HepG2 (cell line): Measurements from ENCODE around the gene CRYBA2. TPM values are rescaled to one million over a fixed set of nuclear protein-coding genes. Genes with fewer than 3 reads are reported as not detected.

Source experiments
- ATAC-seq: fragments of 200-7000 bp; cut with Tn5 transposase; 3 replicates; pipeline ENCODE4 v1.9.1; 2020; ENCODE audit warnings: mild to moderate bottlenecking, moderate library complexity
- BruUV-seq: library from RNA; stranded (reverse); fragments of 400-500 nt; replicated peaks from 2 replicates; lab custom pipeline; 2021; lab: Mats Ljungman, UMichigan
- CTCF ChIA-PET: fragments of 300-600 bp; formaldehyde crosslinking; extraction: SDS; loops from one replicate; lab custom pipeline; 2021; ENCODE audit warnings: low total read pairs, inconsistent platforms, low intra/inter-chr PET ratio; lab: Yijun Ruan, JAX
- POLR2A ChIA-PET: fragments of 350-600 bp; sonication (Branson Sonifier 250); formaldehyde crosslinking; loops from one replicate; lab custom pipeline; 2020; ENCODE audit warnings: antibody characterized with exemption, inconsistent platforms; lab: Yijun Ruan, JAX
- DNase-seq: peaks from one replicate; pipeline ENCODE4 v3.0.0-alpha.2; 2015; ENCODE audit warnings: low spot score
- FAIRE-seq: peaks from 3 replicates; lab custom pipeline; 2011; peaks lifted over from hg19 to GRCh38; lab: Jason Lieb, UNC
- H2AFZ ChIP-seq: one replicate; pipeline ENCODE4 v1.6.1; 2011; ENCODE audit warnings: low read length, inconsistent platforms
- H3K27ac ChIP-seq: fragments of 300-600 bp; 3 replicates; pipeline ENCODE4 v1.8.0; 2011; ENCODE audit warnings: mixed run types, mild to moderate bottlenecking, mixed read lengths, low read length, inconsistent platforms; ENCODE audit not compliant: insufficient read depth; ENCODE audit errors: extremely low read length
- H3K27me3 ChIP-seq, 2 experiments: fragments of 200-600 bp in 1 of 2; 2 replicates in 1 of 2; 3 replicates in 1 of 2; pipeline versions ENCODE4 v1.6.0 to v1.8.0; 2011; ENCODE audit warnings: low read length in 2 of 2, mild to moderate bottlenecking in 2 of 2, moderate library complexity in 2 of 2, inconsistent platforms in 1 of 2; ENCODE audit not compliant: insufficient read depth in 2 of 2, control insufficient read depth in 1 of 2
- H3K36me3 ChIP-seq, 2 experiments: fragments of 200-600 bp in 1 of 2; replicated peaks in 1 of 2; 2 replicates in 1 of 2; 3 replicates in 1 of 2; pipeline versions ENCODE4 v1.5.1 to v1.8.0; 2011; ENCODE audit warnings: low read length in 2 of 2, inconsistent platforms in 1 of 2; ENCODE audit not compliant: insufficient read depth in 2 of 2, control insufficient read depth in 1 of 2
- H3K4me1 ChIP-seq: 2 replicates; pipeline ENCODE4 v1.5.1; 2012; ENCODE audit warnings: low read length, inconsistent platforms; ENCODE audit not compliant: insufficient read depth
- H3K4me2 ChIP-seq: 2 replicates; pipeline ENCODE4 v1.6.0; 2011; ENCODE audit warnings: low read depth, low read length, inconsistent platforms
- H3K4me3 ChIP-seq, 3 experiments: fragments of 200-600 bp in 1 of 3; sonication (generic), shearing (Covaris generic) in 1 of 3; replicated peaks in 1 of 3; 2 replicates each; pipeline ENCODE4 v1.5.1; 2011 to 2016; ENCODE audit warnings: low read length in 3 of 3, inconsistent platforms in 2 of 3, low read depth in 2 of 3, mild to moderate bottlenecking in 2 of 3, control low read depth in 1 of 3, mixed read lengths in 1 of 3; ENCODE audit not compliant: insufficient read depth in 1 of 3
- H3K79me2 ChIP-seq: one replicate; pipeline ENCODE4 v1.6.1; 2011; ENCODE audit warnings: low read length, inconsistent platforms; ENCODE audit not compliant: insufficient read depth
- H3K9ac ChIP-seq: 2 replicates; pipeline ENCODE4 v1.6.0; 2011; ENCODE audit warnings: mild to moderate bottlenecking, low read depth, low read length, inconsistent platforms; ENCODE audit not compliant: insufficient read depth
- H3K9me3 ChIP-seq: 2 replicates; pipeline ENCODE4 v1.5.1; 2012; ENCODE audit warnings: mild to moderate bottlenecking, low read length
- H4K20me1 ChIP-seq: 2 replicates; pipeline ENCODE4 v1.6.0; 2011; ENCODE audit warnings: inconsistent platforms, mild to moderate bottlenecking, low read length, moderate library complexity; ENCODE audit not compliant: insufficient read depth
- AHDC1 ChIP-seq: sonication (generic); formaldehyde crosslinking; IDR thresholded peaks from 2 replicates; pipeline ENCODE4 v1.5.1; 2020; ENCODE audit warnings: mild to moderate bottlenecking, missing genetic modification reagents, borderline replicate concordance
- GTF3A ChIP-seq: sonication (generic); formaldehyde crosslinking; conservative IDR thresholded peaks from 2 replicates; pipeline ENCODE4 v1.4.0; 2020; ENCODE audit warnings: mild to moderate bottlenecking, missing genetic modification reagents
- KDM3A ChIP-seq: IDR thresholded peaks from 2 replicates; pipeline ENCODE4 v1.6.1; 2018; ENCODE audit warnings: low read depth, missing compliant biosample characterization
- NRL ChIP-seq: sonication (generic); formaldehyde crosslinking; IDR thresholded peaks from 2 replicates; pipeline ENCODE4 v1.5.0; 2020; ENCODE audit warnings: missing genetic modification reagents, mild to moderate bottlenecking, moderate library complexity, borderline replicate concordance
- PCBP1 ChIP-seq: fragments of 200-400 bp; formaldehyde crosslinking; IDR thresholded peaks from 2 replicates; pipeline ENCODE4 v1.6.1; 2017; ENCODE audit warnings: mild to moderate bottlenecking, low read depth, low read length, borderline replicate concordance
- RBM22 ChIP-seq: fragments of 200-400 bp; formaldehyde crosslinking; optimal IDR thresholded peaks from 2 replicates; pipeline ENCODE3; 2017; ENCODE audit warnings: mild to moderate bottlenecking, low read length, moderate library complexity
- YY1 ChIP-seq: IDR thresholded peaks from 2 replicates; pipeline ENCODE4 v1.6.1; 2011; ENCODE audit warnings: low read length, low read depth, moderate library complexity, mild to moderate bottlenecking; ENCODE audit not compliant: insufficient read depth, insufficient replicate concordance
- ZBTB39 ChIP-seq: sonication (generic); formaldehyde crosslinking; IDR thresholded peaks from 2 replicates; pipeline ENCODE4 v1.5.0; 2020; ENCODE audit warnings: missing genetic modification reagents
- ZNF362 ChIP-seq: sonication (generic); formaldehyde crosslinking; IDR thresholded peaks from 2 replicates; pipeline ENCODE4 v1.4.0; 2020; ENCODE audit warnings: missing genetic modification reagents, mild to moderate bottlenecking, borderline replicate concordance
- ZNF431 ChIP-seq: sonication (generic); formaldehyde crosslinking; IDR thresholded peaks from 2 replicates; pipeline ENCODE4 v1.9.0; 2022; ENCODE audit warnings: missing genetic modification reagents, low read depth, mild to moderate bottlenecking, borderline replicate concordance
- ZNF75D ChIP-seq: sonication (generic); formaldehyde crosslinking; IDR thresholded peaks from 2 replicates; pipeline ENCODE4 v1.8.1; 2023; ENCODE audit warnings: missing genetic modification reagents, mild to moderate bottlenecking, borderline replicate concordance
- ZNF772 ChIP-seq: sonication (generic); formaldehyde crosslinking; IDR thresholded peaks from 2 replicates; pipeline ENCODE4 v1.5.0; 2020; ENCODE audit warnings: mild to moderate bottlenecking, missing genetic modification reagents
- WGBS: methylation state at CpG from one replicate; pipeline ENCODE4 v1.1.6; 2017; ENCODE audit warnings: low lambda C conversion rate; 5-methylcytosine and 5-hydroxymethylcytosine counted together
- in situ Hi-C: cut with HindIII; loops from 2 replicates; pipeline ENCODE4 v1.10.0; 2017; ENCODE audit warnings: low pct_unique_long_range_greater_than_20kb; ENCODE audit not compliant: extremely low pct_ligation_motif_present
- intact Hi-C: fragments of 100-400 bp; cut with micrococcal nuclease; formaldehyde crosslinking; loops from one replicate; pipeline ENCODE4 v1.10.0; 2022; ENCODE audit not compliant: unreplicated experiment
- polyA plus RNA-seq, 8 experiments: library from polyadenylated mRNA; depleted of rRNA in 3 of 8; stranded (reverse) in 7 of 8; unstranded in 1 of 8; fragments of >200 nt; fragmentation: Illumina TruSeq in 4 of 8; extraction: Trizol in 4 of 8; gene quantifications; 2 replicates each; pipeline versions ENCODE4 v1.2.1 to v1.2.3, GENCODE V29; 2011 to 2016; ENCODE audit warnings: low read depth in 4 of 8, missing spikeins in 1 of 8, mixed read lengths in 1 of 8; ENCODE audit not compliant: insufficient read depth in 1 of 8
- total RNA-seq, 5 experiments: library from RNA; depleted of rRNA; stranded (reverse); fragments of >200 nt; fragmentation: Illumina TruSeq; extraction: Trizol; gene quantifications; 2 replicates each; pipeline ENCODE4 v1.2.3, GENCODE V29; 2016; ENCODE audit warnings: low read depth in 1 of 5

The CRYBA2 gene
- total and polyA plus RNA-seq, 2 of the 13 experiments (the other 11 are each of a cell fraction or from before 2014, with no cell fraction given) = not detected

GRCh38 chr2:218960309-218961165 lies 32.7 kb downstream of the CRYBA2 start:
- BruUV-seq = no TSS peak
- H3K4me2 ChIP-seq = peak overlapping the region; percentile 79
- no peak for ATAC-seq
- TF ChIP-seq GTF3A (CRISPR knock-in tag) (no peak), KDM3A (no peak), ZBTB39 (CRISPR knock-in tag) (no peak), NRL (CRISPR knock-in tag) (no peak), AHDC1 (CRISPR knock-in tag) (no peak), YY1 (peak; percentile 6), ZNF75D (CRISPR knock-in tag) (no peak), ZNF772 (no peak), ZNF362 (no peak), ZNF431 (CRISPR knock-in tag) (no peak), PCBP1 (no peak), RBM22 (no peak)

More at GRCh38 chr2:218960309-218961165, 32.7 kb downstream of the CRYBA2 start:
- peaks cover 33% of the 10 kb centered on the region for H3K4me1 ChIP-seq
- no peaks in the 10 kb centered on the region for H3K36me3 ChIP-seq
- peaks cover 11 to 73% of the 10 kb centered on the region in 2 experiments for H3K27me3 ChIP-seq
- ChIA-PET POLR2A (no interaction called here), CTCF (no interaction called here)
- WGBS = 23% methylated on average over 48 of the region's 87 CpGs
- FAIRE-seq (no peak), DNase-seq (no peak)
- no peaks in the 10 kb centered on the region for H3K79me2 ChIP-seq
- no peak overlapping the region for H2AFZ ChIP-seq
- peaks cover 17% of the 10 kb centered on the region; the same call in 1 of the 2 replicates for H4K20me1 ChIP-seq
- intact Hi-C loops (no loop called here), in situ Hi-C loops (no loop called here)
- H3K9me3 ChIP-seq = no peaks in the 10 kb centered on the region
- H3K4me3 ChIP-seq = peak overlapping the region in 2 of 3 experiments; percentile 17 to 67; a peak in 2 of 6 replicates
- H3K27ac ChIP-seq = no peak overlapping the region
- no peak overlapping the region for H3K9ac ChIP-seq
